CD4-positive, CD25-positive, alpha-beta regulatory T cell (primary cell): Measurements from ENCODE around the gene UFD1. TPM values are rescaled to one million over a fixed set of nuclear protein-coding genes. Genes with fewer than 3 reads are reported as not detected.

Experiments used
- ATAC-seq, 2 donors: fragments of 150-1000 bp; cut with Tn5 transposase; one replicate each; pipeline ENCODE4 v1.10.0; 2021; ENCODE audit warnings: low read depth in 2 of 2, moderate number of reproducible peaks in 2 of 2, moderate library complexity in 1 of 2
- DNase-seq, 3 donors: peaks; one replicate each; pipeline versions ENCODE4 v3.0.0 to v3.0.0-alpha.2; 2012 to 2022; ENCODE audit warnings: mixed read lengths in 1 of 3
- H3K27ac ChIP-seq: one replicate; pipeline ENCODE4 v1.7.0; 2013; ENCODE audit warnings: mild to moderate bottlenecking, low read length; ENCODE audit not compliant: insufficient read depth, poor library complexity, severe bottlenecking
- H3K27me3 ChIP-seq: one replicate; pipeline ENCODE4 v1.7.0; 2013; ENCODE audit warnings: low read length; ENCODE audit not compliant: control insufficient read depth, insufficient read depth
- H3K36me3 ChIP-seq: one replicate; pipeline ENCODE4 v1.7.0; 2013; ENCODE audit warnings: mild to moderate bottlenecking, low read length, moderate library complexity; ENCODE audit not compliant: control insufficient read depth, insufficient read depth
- H3K4me1 ChIP-seq: 2 replicates; pipeline ENCODE4 v1.7.0; 2013; ENCODE audit warnings: mild to moderate bottlenecking, low read length; ENCODE audit not compliant: insufficient read depth, control insufficient read depth, poor library complexity, severe bottlenecking
- H3K4me3 ChIP-seq: one replicate; pipeline ENCODE4 v1.7.0; 2013; ENCODE audit warnings: low read depth, mild to moderate bottlenecking, low read length, moderate library complexity
- H3K9me3 ChIP-seq, 2 experiments: 1 replicate in 1 of 2; 2 replicates in 1 of 2; pipeline ENCODE4 v1.7.0; 2013; ENCODE audit warnings: low read length in 2 of 2, mild to moderate bottlenecking in 1 of 2, moderate library complexity in 1 of 2; ENCODE audit not compliant: control insufficient read depth in 2 of 2
- H3K27ac Mint-ChIP-seq, 3 donors: one replicate each; pipeline ENCODE4 v1.8.0; 2020 to 2022; ENCODE audit warnings: mild to moderate bottlenecking in 3 of 3, mixed read lengths in 3 of 3, moderate library complexity in 2 of 3
- H3K27me3 Mint-ChIP-seq: one replicate; pipeline ENCODE4 v1.8.0; 2022; ENCODE audit warnings: mild to moderate bottlenecking, mixed read lengths
- H3K36me3 Mint-ChIP-seq: one replicate; pipeline ENCODE4 v1.8.0; 2020; ENCODE audit warnings: mixed read lengths
- H3K4me1 Mint-ChIP-seq, 4 donors: one replicate each; pipeline ENCODE4 v1.8.0; 2020 to 2022; ENCODE audit warnings: mixed read lengths in 4 of 4, mild to moderate bottlenecking in 1 of 4
- H3K4me3 Mint-ChIP-seq, 4 donors: one replicate each; pipeline ENCODE4 v1.8.0; 2020 to 2022; ENCODE audit warnings: mild to moderate bottlenecking in 4 of 4, mixed read lengths in 4 of 4, moderate library complexity in 3 of 4
- H3K9me3 Mint-ChIP-seq, 7 donors: one replicate each; pipeline ENCODE4 v1.8.0; 2020 to 2022; ENCODE audit warnings: mixed read lengths in 7 of 7, mild to moderate bottlenecking in 3 of 7, moderate library complexity in 2 of 7
- polyA plus RNA-seq, 4 donors: library from polyadenylated mRNA; unstranded; fragments of 300-500 nt; fragmentation: Illumina TruSeq; gene quantifications; one replicate each; pipeline ENCODE4 v1.2.3, GENCODE V29; 2021
- total RNA-seq: library from RNA; stranded (reverse); gene quantifications from one replicate; pipeline ENCODE4 v1.2.3, GENCODE V29; 2022

UFD1 gene
- total and polyA plus RNA-seq, 5 donors from 2014 or later, result 97.7 to 146 (median 113) TPM

GRCh38 chr22:19524170-19525115, 45.5 kb upstream of the UFD1 start, which contains the start of gene CLDN5:
Gene CLDN5 (minus strand): TSS chr22:19524410. CDS start chr22:19524255, 155 bp downstream.
- H3K9me3 ChIP-seq, result no peaks in the 10 kb centered on the region
- H3K27ac ChIP-seq, result no peak within 1 kb of the TSS
- no peaks in the 10 kb centered on the region for H3K27me3 ChIP-seq
- peaks cover 18% of the 10 kb centered on the region for H3K4me1 ChIP-seq
- H3K4me1 Mint-ChIP-seq, result peaks cover 0 to 17% (median 3%) of the 10 kb centered on the region in 4 donors
- no peaks in the 10 kb centered on the region for H3K36me3 Mint-ChIP-seq
- H3K36me3 ChIP-seq, result no peaks in the 10 kb centered on the region
- DNase-seq, result peak in 1 of 3 donors; percentile 53
- no peak for ATAC-seq
- H3K27ac Mint-ChIP-seq, result no peak within 1 kb of the TSS
- H3K9me3 Mint-ChIP-seq, result no peaks in the 10 kb centered on the region
- H3K4me3 ChIP-seq, result no peak within 1 kb of the TSS
- peaks cover 21% of the 10 kb centered on the region for H3K27me3 Mint-ChIP-seq
- peak within 1 kb of the TSS in 2 of 4 donors; percentile 66 to 84 for H3K4me3 Mint-ChIP-seq

- Histone ChIP-seq H3K27ac (no peak overlapping the region), H3K4me3 (no peak overlapping the region), H3K9me3 (no peaks in the 10 kb centered on the region), H3K36me3 (no peaks in the 10 kb centered on the region), H3K4me1 (peaks cover 18% of the 10 kb centered on the region), H3K27me3 (no peaks in the 10 kb centered on the region)
- DNase-seq, result peak in 2 of 3 donors; percentile 6 to 60
- Mint-ChIP-seq H3K27ac (no peak overlapping the region), H3K9me3 (no peaks in the 10 kb centered on the region), H3K36me3 (no peaks in the 10 kb centered on the region), H3K27me3 (peaks cover 21% of the 10 kb centered on the region), H3K4me3 (peak overlapping the region in 2 of 4 donors; percentile 65 to 84), H3K4me1 (peaks cover 0 to 17% (median 3%) of the 10 kb centered on the region in 4 donors)
- ATAC-seq, result peak; percentile 44 to 45
Observed at GRCh38 chr22:19523240-19524169, 44.5 kb upstream of the UFD1 start.

GRCh38 chr22:19522881-19523239, 43.9 kb upstream of the UFD1 start:
- no peak overlapping the region for H3K27ac ChIP-seq
- H3K4me1 Mint-ChIP-seq, result peaks cover 0 to 17% (median 3%) of the 10 kb centered on the region in 4 donors
- no peaks in the 10 kb centered on the region for H3K9me3 Mint-ChIP-seq
- H3K4me3 ChIP-seq, result no peak overlapping the region
- peaks cover 18% of the 10 kb centered on the region for H3K4me1 ChIP-seq
- ATAC-seq (no peak), DNase-seq (no peak)
- no peaks in the 10 kb centered on the region for H3K27me3 ChIP-seq
- H3K27me3 Mint-ChIP-seq, result peaks cover 21% of the 10 kb centered on the region
- H3K36me3 ChIP-seq, result no peaks in the 10 kb centered on the region
- no peaks in the 10 kb centered on the region for H3K36me3 Mint-ChIP-seq
- H3K4me3 Mint-ChIP-seq, result peak overlapping the region in 1 of 4 donors; percentile 54
- no peak overlapping the region for H3K27ac Mint-ChIP-seq
- no peaks in the 10 kb centered on the region for H3K9me3 ChIP-seq

- H3K27me3 Mint-ChIP-seq, result peaks cover 21% of the 10 kb centered on the region
- H3K9me3 ChIP-seq, result no peaks in the 10 kb centered on the region
- DNase-seq (no peak), ATAC-seq (no peak)
- H3K9me3 Mint-ChIP-seq, result no peaks in the 10 kb centered on the region
- H3K4me1 Mint-ChIP-seq, result peaks cover 0 to 17% (median 3%) of the 10 kb centered on the region in 4 donors
- peaks cover 18% of the 10 kb centered on the region for H3K4me1 ChIP-seq
- peak overlapping the region in 1 of 4 donors; percentile 54 for H3K4me3 Mint-ChIP-seq
- H3K27ac Mint-ChIP-seq, result no peak overlapping the region
- no peak overlapping the region for H3K27ac ChIP-seq
- H3K4me3 ChIP-seq, result no peak overlapping the region
- H3K36me3 Mint-ChIP-seq, result no peaks in the 10 kb centered on the region
- no peaks in the 10 kb centered on the region for H3K36me3 ChIP-seq
- no peaks in the 10 kb centered on the region for H3K27me3 ChIP-seq
Observed at GRCh38 chr22:19522190-19522880, 43.3 kb upstream of the UFD1 start.

- Histone ChIP-seq H3K4me3 (no peak overlapping the region), H3K4me1 (peaks cover 18% of the 10 kb centered on the region), H3K27me3 (no peaks in the 10 kb centered on the region), H3K27ac (no peak overlapping the region), H3K36me3 (no peaks in the 10 kb centered on the region), H3K9me3 (no peaks in the 10 kb centered on the region)
- no peak for DNase-seq
- H3K4me3 Mint-ChIP-seq, result no peak overlapping the region
- peaks cover 0 to 17% (median 3%) of the 10 kb centered on the region in 4 donors for H3K4me1 Mint-ChIP-seq
- no peak overlapping the region for H3K27ac Mint-ChIP-seq
- no peaks in the 10 kb centered on the region for H3K9me3 Mint-ChIP-seq
- peaks cover 16% of the 10 kb centered on the region for H3K27me3 Mint-ChIP-seq
- peaks cover 2% of the 10 kb centered on the region for H3K36me3 Mint-ChIP-seq
- ATAC-seq, result no peak
Observed at GRCh38 chr22:19520566-19521305, 41.7 kb upstream of the UFD1 start.

- Mint-ChIP-seq H3K27me3 (peaks cover 15% of the 10 kb centered on the region), H3K36me3 (peaks cover 5% of the 10 kb centered on the region), H3K27ac (no peak overlapping the region), H3K4me3 (no peak overlapping the region), H3K9me3 (no peaks in the 10 kb centered on the region), H3K4me1 (peaks cover 0 to 17% (median 3%) of the 10 kb centered on the region in 4 donors)
- DNase-seq (no peak), ATAC-seq (no peak)
- Histone ChIP-seq H3K36me3 (no peaks in the 10 kb centered on the region), H3K4me3 (no peak overlapping the region), H3K27me3 (no peaks in the 10 kb centered on the region), H3K4me1 (peaks cover 18% of the 10 kb centered on the region), H3K27ac (no peak overlapping the region), H3K9me3 (no peaks in the 10 kb centered on the region)
Observed at GRCh38 chr22:19520007-19520406, 41.0 kb upstream of the UFD1 start.
